Neural cell (in vitro differentiated cells): ENCODE data around the gene GOLGA7B. TPM values are rescaled to one million over a fixed set of nuclear protein-coding genes. Genes with fewer than 3 reads are reported as not detected.

ENCODE experiments used
- H2AFZ ChIP-seq: fragments of 200-600, 300-800 bp; sonication (generic), shearing (Covaris generic); 2 replicates; pipeline ENCODE4 v1.6.0; 2014; ENCODE audit warnings: low read depth, mild to moderate bottlenecking, antibody characterized with exemption, low read length, moderate library complexity
- H3F3A ChIP-seq: fragments of 200-600 bp; shearing (Covaris generic); 2 replicates; pipeline ENCODE4 v1.6.1; 2016; ENCODE audit warnings: mild to moderate bottlenecking, moderate library complexity, mixed read lengths, antibody characterized with exemption, low read length; ENCODE audit not compliant: insufficient read depth, poor library complexity, severe bottlenecking
- H3K27ac ChIP-seq: fragments of 200-600, 300-800 bp; sonication (generic), shearing (Covaris generic); 2 replicates; pipeline ENCODE4 v1.5.1; 2014; ENCODE audit warnings: mild to moderate bottlenecking, low read length, moderate library complexity
- H3K27me3 ChIP-seq: fragments of 300-800, 200-600 bp; sonication (generic), shearing (Covaris generic); 2 replicates; pipeline ENCODE4 v1.6.0; 2014; ENCODE audit warnings: mild to moderate bottlenecking, low read depth, low read length, moderate library complexity; ENCODE audit not compliant: insufficient read depth
- H3K36me3 ChIP-seq: fragments of 300-800, 200-600 bp; sonication (generic), shearing (Covaris generic); 2 replicates; pipeline ENCODE4 v1.5.1; 2014; ENCODE audit warnings: mild to moderate bottlenecking, antibody characterized with exemption, low read length, moderate library complexity; ENCODE audit not compliant: insufficient read depth
- H3K4me2 ChIP-seq: fragments of 300-800, 200-600 bp; sonication (generic), shearing (Covaris generic); 2 replicates; pipeline ENCODE4 v1.6.0; 2014; ENCODE audit warnings: mild to moderate bottlenecking, low read length
- H3K4me3 ChIP-seq: fragments of 300-800, 200-600 bp; sonication (generic), shearing (Covaris generic); 2 replicates; pipeline ENCODE4 v1.5.1; 2014; ENCODE audit warnings: mild to moderate bottlenecking, low read length, moderate library complexity
- H3K79me2 ChIP-seq: fragments of 200-600 bp; shearing (Covaris generic); replicated peaks from 2 replicates; pipeline ENCODE4 v1.6.0; 2014; ENCODE audit warnings: mild to moderate bottlenecking, low read length, moderate library complexity; ENCODE audit not compliant: insufficient read depth
- H3K9ac ChIP-seq: fragments of 300-800, 200-600 bp; sonication (generic), shearing (Covaris generic); 2 replicates; pipeline ENCODE4 v1.6.1; 2016; ENCODE audit warnings: mild to moderate bottlenecking, low read length, mixed read lengths
- H3K9me2 ChIP-seq: fragments of 200-600 bp; shearing (Covaris generic); 2 replicates; pipeline ENCODE4 v1.6.1; 2016; ENCODE audit warnings: mild to moderate bottlenecking, low read length, mixed read lengths; ENCODE audit not compliant: insufficient read depth
- H3K9me3 ChIP-seq: fragments of 200-600, 300-800 bp; sonication (generic), shearing (Covaris generic); 2 replicates; pipeline ENCODE4 v1.6.1; 2016; ENCODE audit warnings: mild to moderate bottlenecking, mixed run types, low read length, moderate library complexity, mixed read lengths
- H4K20me1 ChIP-seq: fragments of 200-600 bp; shearing (Covaris generic); 2 replicates; pipeline ENCODE4 v1.6.1; 2016; ENCODE audit warnings: mild to moderate bottlenecking, mixed run types; ENCODE audit not compliant: insufficient read depth
- CTCF ChIP-seq: fragments of 450-650 bp; IDR thresholded peaks from 2 replicates; pipeline ENCODE4 v1.5.1; 2014; ENCODE audit warnings: antibody characterized with exemption, mild to moderate bottlenecking, moderate library complexity; ENCODE audit not compliant: poor library complexity, severe bottlenecking
- EP300 ChIP-seq: fragments of 450-650 bp; conservative IDR thresholded peaks from 2 replicates; pipeline ENCODE4 v1.6.1; 2014; ENCODE audit warnings: antibody characterized with exemption, mild to moderate bottlenecking, moderate library complexity; ENCODE audit not compliant: poor library complexity, severe bottlenecking
- EZH2 ChIP-seq: fragments of 200-600, 300-800 bp; shearing (Covaris generic), sonication (generic); IDR thresholded peaks from 2 replicates; pipeline ENCODE4 v1.6.1; 2014; ENCODE audit warnings: antibody characterized with exemption, low read length, borderline replicate concordance, mild to moderate bottlenecking; ENCODE audit not compliant: insufficient read depth, poor library complexity, severe bottlenecking
- MXI1 ChIP-seq: fragments of 450-650 bp; conservative IDR thresholded peaks from 2 replicates; pipeline ENCODE4 v1.6.1; 2014; ENCODE audit warnings: antibody characterized with exemption, mild to moderate bottlenecking; ENCODE audit not compliant: poor library complexity, severe bottlenecking
- POLR2AphosphoS5 ChIP-seq: IDR thresholded peaks from 2 replicates; pipeline ENCODE4 v1.6.1; 2012
- RAD21 ChIP-seq: fragments of 450-650 bp; conservative IDR thresholded peaks from 2 replicates; pipeline ENCODE4 v1.6.1; 2014; ENCODE audit warnings: antibody characterized with exemption, mild to moderate bottlenecking, moderate library complexity
- REST ChIP-seq: IDR thresholded peaks from 2 replicates; pipeline ENCODE4 v1.6.1; 2012; ENCODE audit warnings: borderline replicate concordance
- SMC3 ChIP-seq: fragments of 450-650 bp; conservative IDR thresholded peaks from 2 replicates; pipeline ENCODE4 v1.6.1; 2014; ENCODE audit warnings: antibody characterized with exemption, mild to moderate bottlenecking, moderate library complexity; ENCODE audit not compliant: poor library complexity
- TAF1 ChIP-seq: IDR thresholded peaks from 2 replicates; pipeline ENCODE4 v1.6.1; 2012; ENCODE audit warnings: low read depth
- polyA plus RNA-seq: library from polyadenylated mRNA; depleted of rRNA; stranded (reverse); fragments of >200 nt; gene quantifications from 2 replicates; pipeline ENCODE4 v1.2.3, GENCODE V29; 2014

GOLGA7B gene
- polyA plus RNA-seq, 1 donor from 2014 or later = 30.4 TPM

DNA sequence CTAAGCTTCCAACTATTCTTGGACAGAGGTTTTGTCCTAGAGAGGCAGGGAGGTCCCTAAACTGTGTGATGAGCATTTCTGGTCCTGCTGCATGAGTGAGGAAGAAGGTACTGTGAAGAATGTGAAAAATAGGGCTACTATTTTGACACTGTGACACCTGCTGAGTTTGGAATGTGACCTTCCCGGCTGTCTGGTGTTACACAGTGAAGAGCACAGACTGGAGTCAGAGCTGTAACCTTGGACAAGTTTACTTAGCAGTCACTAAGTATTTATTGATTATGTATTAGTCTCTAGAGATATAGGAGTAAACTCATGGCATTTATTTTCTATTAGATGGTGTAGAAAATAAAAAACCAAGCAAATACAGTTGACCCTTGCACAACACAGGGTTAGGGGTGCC lies 12.3 kb downstream of the GOLGA7B start:
- H3K79me2 ChIP-seq = no peaks in the 10 kb centered on the region
- H3K9ac ChIP-seq = no peak overlapping the region
- no peak overlapping the region for H3K4me2 ChIP-seq
- no peaks in the 10 kb centered on the region for H3K9me2 ChIP-seq
- H3F3A ChIP-seq = no peaks in the 10 kb centered on the region
- no peaks in the 10 kb centered on the region for H3K9me3 ChIP-seq
- no peak overlapping the region for H3K27ac ChIP-seq
- H3K36me3 ChIP-seq = no peaks in the 10 kb centered on the region
- H3K27me3 ChIP-seq = no peaks in the 10 kb centered on the region
- H2AFZ ChIP-seq = no peak overlapping the region
- no peaks in the 10 kb centered on the region for H4K20me1 ChIP-seq
- no peak overlapping the region for H3K4me3 ChIP-seq
- TF ChIP-seq TAF1 (no peak), POLR2AphosphoS5 (no peak), REST (no peak), SMC3 (no peak), CTCF (no peak), EP300 (no peak), RAD21 (no peak), EZH2 (no peak), MXI1 (no peak)

GRCh38 chr10:97863808-97864207 lies 14.2 kb downstream of the GOLGA7B start:
- Histone ChIP-seq H3F3A (no peaks in the 10 kb centered on the region), H4K20me1 (no peaks in the 10 kb centered on the region), H3K9ac (no peak overlapping the region), H3K27me3 (no peaks in the 10 kb centered on the region), H3K4me3 (no peak overlapping the region), H2AFZ (no peak overlapping the region), H3K79me2 (no peaks in the 10 kb centered on the region), H3K9me2 (no peaks in the 10 kb centered on the region), H3K27ac (no peak overlapping the region), H3K9me3 (no peaks in the 10 kb centered on the region), H3K4me2 (no peak overlapping the region), H3K36me3 (no peaks in the 10 kb centered on the region)
- no peak for TF ChIP-seq RAD21
- TF ChIP-seq POLR2AphosphoS5 = no peak
- no peak for TF ChIP-seq TAF1

DNA sequence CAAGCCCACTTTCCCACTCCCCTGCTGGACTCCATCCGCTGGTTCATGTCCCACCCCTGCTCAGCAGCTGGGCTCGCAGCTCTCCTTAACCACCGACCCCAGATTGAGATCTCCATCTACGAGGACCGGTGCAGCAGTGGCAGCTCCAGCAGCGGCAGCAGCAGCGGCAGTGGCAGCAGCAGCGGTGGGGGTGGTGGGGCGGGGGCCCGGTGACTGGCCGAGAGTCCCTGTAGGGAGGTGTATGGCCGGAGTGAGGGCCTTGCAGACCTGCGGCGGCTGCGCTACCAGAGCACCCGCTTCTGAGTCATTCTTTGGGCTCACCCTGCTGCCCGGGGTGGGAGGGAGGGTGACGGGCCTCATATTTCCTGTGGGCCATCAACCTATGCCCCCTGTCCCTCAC lies 15.8 kb downstream of the GOLGA7B start:
- H3K9me2 ChIP-seq = no peaks in the 10 kb centered on the region
- H3K27ac ChIP-seq = no peak overlapping the region
- H4K20me1 ChIP-seq = no peaks in the 10 kb centered on the region
- no peak overlapping the region for H3K9ac ChIP-seq
- H2AFZ ChIP-seq = no peak overlapping the region
- no peaks in the 10 kb centered on the region for H3K36me3 ChIP-seq
- H3K4me2 ChIP-seq = no peak overlapping the region
- no peaks in the 10 kb centered on the region for H3K79me2 ChIP-seq
- H3K4me3 ChIP-seq = no peak overlapping the region
- no peaks in the 10 kb centered on the region for H3K9me3 ChIP-seq
- H3K27me3 ChIP-seq = no peaks in the 10 kb centered on the region
- no peaks in the 10 kb centered on the region for H3F3A ChIP-seq
- no peak for TF ChIP-seq RAD21
- no peak for TF ChIP-seq EP300
- TF ChIP-seq MXI1 = no peak
- TF ChIP-seq SMC3 = no peak
- no peak for TF ChIP-seq EZH2
- TF ChIP-seq CTCF = no peak
- TF ChIP-seq TAF1 = no peak
